GM12878 (cell line): ENCODE measurements around the gene THAP7. TPM values are rescaled to one million over a fixed set of nuclear protein-coding genes. Genes with fewer than 3 reads are reported as not detected.

Experiments used
- ATAC-seq: fragments of 200-7000 bp; cut with Tn5 transposase; 3 replicates; pipeline ENCODE4 v1.9.1; 2020; ENCODE audit warnings: mild to moderate bottlenecking, moderate library complexity
- BruUV-seq: library from RNA; stranded (reverse); fragments of 400-500 nt; replicated peaks from 2 replicates; lab custom pipeline; 2021; lab: Mats Ljungman, UMichigan
- CTCF ChIA-PET: fragments of 300-600 bp; sonication (Branson Sonifier 250); formaldehyde crosslinking; extraction: SDS; loops from one replicate; lab custom pipeline; 2021; ENCODE audit warnings: inconsistent platforms; lab: Yijun Ruan, JAX
- POLR2A ChIA-PET: fragments of 350-600 bp; formaldehyde crosslinking; extraction: SDS; loops from one replicate; lab custom pipeline; 2021; ENCODE audit warnings: inconsistent platforms; lab: Charles Lee
- RAD21 ChIA-PET: fragments of 300-600 bp; sonication (Branson Sonifier 250); formaldehyde crosslinking; loops from one replicate; lab custom pipeline; 2023; ENCODE audit warnings: antibody characterized with exemption; ENCODE audit not compliant: unreplicated experiment; lab: Charles Lee
- SMC1A ChIA-PET: fragments of 300-600 bp; sonication (Branson Sonifier 250); formaldehyde crosslinking; loops from one replicate; lab custom pipeline; 2023; ENCODE audit not compliant: unreplicated experiment, uncharacterized antibody; lab: Charles Lee
- DNase-seq: peaks from one replicate; pipeline ENCODE4 v3.0.0-alpha.2; 2011; ENCODE audit warnings: low read depth, low spot score
- FAIRE-seq: peaks from 3 replicates; lab custom pipeline; 2011; peaks lifted over from hg19 to GRCh38; lab: Jason Lieb, UNC
- H2AFZ ChIP-seq: 2 replicates; pipeline ENCODE4 v1.6.0; 2011; ENCODE audit warnings: low read depth, low read length, control low read depth; ENCODE audit not compliant: control insufficient read depth
- H3K27ac ChIP-seq: 2 replicates; pipeline ENCODE4 v1.5.1; 2011; ENCODE audit warnings: control low read depth; ENCODE audit not compliant: control insufficient read depth, insufficient read depth
- H3K27me3 ChIP-seq, 2 experiments: replicated peaks in 1 of 2; 2 replicates each; pipeline versions ENCODE4 v1.6.0 to v1.6.1; 2011; ENCODE audit warnings: low read length in 1 of 2; ENCODE audit not compliant: control insufficient read depth in 2 of 2, insufficient read depth in 2 of 2
- H3K36me3 ChIP-seq, 2 experiments: 2 replicates each; pipeline ENCODE4 v1.5.1; 2011; ENCODE audit warnings: low read length in 1 of 2; ENCODE audit not compliant: control insufficient read depth in 2 of 2, insufficient read depth in 2 of 2
- H3K4me1 ChIP-seq: 2 replicates; pipeline ENCODE4 v1.6.1; 2011; ENCODE audit warnings: mild to moderate bottlenecking, low read length, moderate library complexity, mixed read lengths; ENCODE audit not compliant: control insufficient read depth, insufficient read depth
- H3K4me2 ChIP-seq: 2 replicates; pipeline ENCODE4 v1.6.0; 2011; ENCODE audit warnings: control low read depth; ENCODE audit not compliant: control insufficient read depth, insufficient read depth
- H3K4me3 ChIP-seq: fragments of 200-600 bp; sonication (generic); 2 replicates; pipeline ENCODE4 v1.5.1; 2016
- H3K79me2 ChIP-seq: 2 replicates; pipeline ENCODE4 v1.6.0; 2011; ENCODE audit warnings: low read length; ENCODE audit not compliant: control insufficient read depth, insufficient read depth
- H3K9ac ChIP-seq: 2 replicates; pipeline ENCODE4 v1.8.0; 2011; ENCODE audit warnings: low read length, control low read depth, mixed read lengths; ENCODE audit not compliant: control insufficient read depth, insufficient read depth
- H3K9me3 ChIP-seq: replicated peaks from 3 replicates; pipeline ENCODE4 v1.5.1; 2011; ENCODE audit warnings: mild to moderate bottlenecking, low read length; ENCODE audit not compliant: control insufficient read depth, insufficient read depth
- H4K20me1 ChIP-seq: 2 replicates; pipeline ENCODE4 v1.6.0; 2011; ENCODE audit not compliant: control insufficient read depth, insufficient read depth
- ASH2L ChIP-seq: fragments of 300-600, 200-600 bp; sonication (generic); IDR thresholded peaks from 2 replicates; pipeline ENCODE4 v1.6.1; 2017; ENCODE audit warnings: low read depth, mild to moderate bottlenecking, borderline replicate concordance
- CBFB ChIP-seq: IDR thresholded peaks from 2 replicates; pipeline ENCODE4 v1.6.1; 2016; ENCODE audit warnings: antibody characterized with exemption, low read depth
- CEBPB ChIP-seq, 2 experiments: fragments of 150-350 bp in 1 of 2; IDR thresholded peaks; 2 replicates each; pipeline ENCODE4 v1.6.1; 2012 to 2014; ENCODE audit warnings: low read depth in 2 of 2, low read length in 2 of 2, borderline replicate concordance in 1 of 2, inconsistent platforms in 1 of 2
- CHD4 ChIP-seq: fragments of 200-600 bp; sonication (generic); IDR thresholded peaks from 2 replicates; pipeline ENCODE4 v1.6.1; 2016; ENCODE audit warnings: mild to moderate bottlenecking
- ELK1 ChIP-seq: IDR thresholded peaks from 2 replicates; pipeline ENCODE4 v1.6.1; 2012; ENCODE audit warnings: low read depth, low read length, improper control_type of control experiment
- KDM1A ChIP-seq: fragments of 200-600 bp; sonication (generic); IDR thresholded peaks from 2 replicates; pipeline ENCODE4 v1.6.1; 2016; ENCODE audit warnings: borderline replicate concordance
- MAX ChIP-seq: IDR thresholded peaks from 2 replicates; pipeline ENCODE4 v1.6.1; 2012; ENCODE audit warnings: low read depth, low read length, improper control_type of control experiment
- MEF2A ChIP-seq: IDR thresholded peaks from 2 replicates; pipeline ENCODE4 v1.6.1; 2011; ENCODE audit warnings: low read depth, mild to moderate bottlenecking, low read length, moderate library complexity; ENCODE audit not compliant: insufficient read depth
- MTA2 ChIP-seq: fragments of 450-650 bp; IDR thresholded peaks from 2 replicates; pipeline ENCODE4 v1.6.1; 2016; ENCODE audit warnings: low read depth, mild to moderate bottlenecking, moderate library complexity
- POU2F2 ChIP-seq: IDR thresholded peaks from 3 replicates; pipeline ENCODE4 v1.6.1; 2011; ENCODE audit warnings: low read depth, mild to moderate bottlenecking, low read length, borderline replicate concordance
- RUNX3 ChIP-seq: IDR thresholded peaks from 2 replicates; pipeline ENCODE4 v1.6.1; 2012; ENCODE audit warnings: low read length, inconsistent platforms
- SIX5 ChIP-seq: IDR thresholded peaks from 2 replicates; pipeline ENCODE4 v1.6.1; 2011; ENCODE audit warnings: mild to moderate bottlenecking, low read depth, low read length, moderate library complexity; ENCODE audit not compliant: severe bottlenecking
- SREBF1 ChIP-seq: IDR thresholded peaks from 2 replicates; pipeline ENCODE4 v1.6.1; 2012; ENCODE audit warnings: mild to moderate bottlenecking, low read length
- SRF ChIP-seq, 2 experiments: IDR thresholded peaks; 2 replicates each; pipeline ENCODE4 v1.6.1; 2011; ENCODE audit warnings: low read depth in 2 of 2, low read length in 2 of 2, mild to moderate bottlenecking in 1 of 2, moderate library complexity in 1 of 2
- WGBS: methylation state at CpG from one replicate; pipeline ENCODE4 v1.1.6; 2016; ENCODE audit warnings: low lambda C conversion rate; ENCODE audit not compliant: insufficient replicate concordance, insufficient coverage; ENCODE audit errors: missing lambda C conversion rate; 5-methylcytosine and 5-hydroxymethylcytosine counted together
- in situ Hi-C: fragments of 300-500 bp; cut with MboI; formaldehyde crosslinking; loops from 9 replicates; pipeline ENCODE4 v1.14.3; 2018; ENCODE audit warnings: mixed read lengths
- intact Hi-C: fragments of 100-400 bp; cut with micrococcal nuclease; formaldehyde crosslinking; loops from one replicate; pipeline ENCODE4 v1.14.2; 2022; ENCODE audit not compliant: unreplicated experiment
- polyA plus RNA-seq, 11 experiments: library from polyadenylated mRNA; depleted of rRNA in 4 of 11; unstranded in 6 of 11; stranded (reverse) in 5 of 11; fragments of >200 nt; fragmentation: Nextera tagmentation in 4 of 11; fragmentation: Illumina TruSeq in 1 of 11; extraction: Ambion mirVana in 4 of 11; extraction: Trizol in 1 of 11; gene quantifications; 1 replicate in 1 of 11; 2 replicates in 10 of 11; pipeline versions ENCODE4 v1.2.1 to v1.2.3, GENCODE V29; 2011 to 2016; ENCODE audit warnings: inconsistent platforms in 2 of 11, missing spikeins in 2 of 11, low read depth in 1 of 11
- total RNA-seq, 4 experiments: library from RNA; depleted of rRNA in 3 of 4; stranded (reverse); fragments of >200 nt in 3 of 4; fragmentation: Illumina TruSeq in 1 of 4; extraction: Trizol in 1 of 4; gene quantifications; 2 replicates each; pipeline versions ENCODE4 v1.2.1 to v1.2.3, GENCODE V29; 2013 to 2021

The THAP7 gene
- total and polyA plus RNA-seq, 10 of the 15 experiments (the other 5 are each of a cell fraction or from before 2014, with no cell fraction given) = 0.66 to 58.3 (median 26.3) TPM

- Histone ChIP-seq H3K27ac (no peak overlapping the region), H2AFZ (no peak overlapping the region), H4K20me1 (no peaks in the 10 kb centered on the region), H3K9ac (no peak overlapping the region), H3K4me2 (no peak overlapping the region), H3K4me1 (peaks cover 6% of the 10 kb centered on the region; the same call in 1 of the 2 replicates), H3K79me2 (peaks cover 15% of the 10 kb centered on the region), H3K36me3 (0 out of 4 replicates have a peak, but pooled peaks cover 0 to 2% of the 10 kb centered on the region in 2 experiments), H3K27me3 (no peaks in the 10 kb centered on the region), H3K4me3 (no peak overlapping the region), H3K9me3 (no peaks in the 10 kb centered on the region)
- intact Hi-C loops = no loop called here
- BruUV-seq = no TSS peak
- TF ChIP-seq CEBPB (IDR thresholded peaks at IDR 0.05; ENCODE audit: borderline replicate concordance in 1 of 2, low read depth in 2 of 2, low read length in 2 of 2) (no peak), POU2F2 (no peak), RUNX3 (no peak), SREBF1 (no peak), SRF (IDR thresholded peaks at IDR 0.05; ENCODE audit: low read depth in 2 of 2, low read length in 2 of 2) (no peak), ASH2L (no peak), CHD4 (no peak), SIX5 (no peak), MAX (no peak), MTA2 (no peak), ELK1 (no peak), CBFB (no peak), MEF2A (no peak), KDM1A (no peak)
- ATAC-seq (no peak), FAIRE-seq (no peak), DNase-seq (no peak)
- CTCF ChIA-PET = no interaction called here
- POLR2A ChIA-PET = no interaction called here
- in situ Hi-C loops = no loop called here
- 93% methylated on average over 1 of the region's 1 CpG for WGBS
- RAD21 ChIA-PET = no interaction called here
- SMC1A ChIA-PET = interaction anchor here (0.6 kb wide), 1 partner anchor 33 kb away, joined by 3 read pairs; no protein-coding TSS in a partner anchor
These were observed 15.6 kb downstream of the THAP7 start for GRCh38 chr22:20986365-20986764.
